GM12874 (cell line): Measurements from ENCODE around the gene CYP2W1.

Experiments
- TF ChIP-seq, protein P1 (sequence below): IDR thresholded peaks from 2 replicates; pipeline ENCODE4 v1.5.1; 2011; ENCODE audit warnings: low read depth, mild to moderate bottlenecking, control low read depth, low read length, moderate library complexity; ENCODE audit not compliant: insufficient read depth

The CYP2W1 gene

DNA sequence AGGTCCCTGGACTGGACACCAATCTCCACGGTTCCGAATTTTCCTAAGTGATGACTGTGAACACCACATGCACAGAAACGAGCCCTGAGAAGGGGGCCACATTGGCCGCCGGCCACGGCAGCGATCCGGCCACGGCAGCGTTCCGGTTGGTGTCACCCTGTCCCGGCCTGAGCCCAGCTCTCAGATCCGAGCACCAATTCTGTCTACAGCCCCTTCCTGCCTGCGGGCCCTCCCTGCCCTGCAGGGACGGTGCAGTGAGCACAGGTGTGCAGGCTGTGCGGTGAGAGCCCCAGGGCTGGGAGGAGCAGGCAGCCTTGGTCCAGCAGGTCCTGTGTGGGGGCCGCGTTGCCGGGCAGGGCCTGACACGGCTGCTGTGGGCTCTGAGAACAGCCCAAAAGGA is 31.7 kb downstream of the CYP2W1 start:
- TF ChIP-seq, protein P1, sequence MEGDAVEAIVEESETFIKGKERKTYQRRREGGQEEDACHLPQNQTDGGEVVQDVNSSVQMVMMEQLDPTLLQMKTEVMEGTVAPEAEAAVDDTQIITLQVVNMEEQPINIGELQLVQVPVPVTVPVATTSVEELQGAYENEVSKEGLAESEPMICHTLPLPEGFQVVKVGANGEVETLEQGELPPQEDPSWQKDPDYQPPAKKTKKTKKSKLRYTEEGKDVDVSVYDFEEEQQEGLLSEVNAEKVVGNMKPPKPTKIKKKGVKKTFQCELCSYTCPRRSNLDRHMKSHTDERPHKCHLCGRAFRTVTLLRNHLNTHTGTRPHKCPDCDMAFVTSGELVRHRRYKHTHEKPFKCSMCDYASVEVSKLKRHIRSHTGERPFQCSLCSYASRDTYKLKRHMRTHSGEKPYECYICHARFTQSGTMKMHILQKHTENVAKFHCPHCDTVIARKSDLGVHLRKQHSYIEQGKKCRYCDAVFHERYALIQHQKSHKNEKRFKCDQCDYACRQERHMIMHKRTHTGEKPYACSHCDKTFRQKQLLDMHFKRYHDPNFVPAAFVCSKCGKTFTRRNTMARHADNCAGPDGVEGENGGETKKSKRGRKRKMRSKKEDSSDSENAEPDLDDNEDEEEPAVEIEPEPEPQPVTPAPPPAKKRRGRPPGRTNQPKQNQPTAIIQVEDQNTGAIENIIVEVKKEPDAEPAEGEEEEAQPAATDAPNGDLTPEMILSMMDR = no peak

DNA sequence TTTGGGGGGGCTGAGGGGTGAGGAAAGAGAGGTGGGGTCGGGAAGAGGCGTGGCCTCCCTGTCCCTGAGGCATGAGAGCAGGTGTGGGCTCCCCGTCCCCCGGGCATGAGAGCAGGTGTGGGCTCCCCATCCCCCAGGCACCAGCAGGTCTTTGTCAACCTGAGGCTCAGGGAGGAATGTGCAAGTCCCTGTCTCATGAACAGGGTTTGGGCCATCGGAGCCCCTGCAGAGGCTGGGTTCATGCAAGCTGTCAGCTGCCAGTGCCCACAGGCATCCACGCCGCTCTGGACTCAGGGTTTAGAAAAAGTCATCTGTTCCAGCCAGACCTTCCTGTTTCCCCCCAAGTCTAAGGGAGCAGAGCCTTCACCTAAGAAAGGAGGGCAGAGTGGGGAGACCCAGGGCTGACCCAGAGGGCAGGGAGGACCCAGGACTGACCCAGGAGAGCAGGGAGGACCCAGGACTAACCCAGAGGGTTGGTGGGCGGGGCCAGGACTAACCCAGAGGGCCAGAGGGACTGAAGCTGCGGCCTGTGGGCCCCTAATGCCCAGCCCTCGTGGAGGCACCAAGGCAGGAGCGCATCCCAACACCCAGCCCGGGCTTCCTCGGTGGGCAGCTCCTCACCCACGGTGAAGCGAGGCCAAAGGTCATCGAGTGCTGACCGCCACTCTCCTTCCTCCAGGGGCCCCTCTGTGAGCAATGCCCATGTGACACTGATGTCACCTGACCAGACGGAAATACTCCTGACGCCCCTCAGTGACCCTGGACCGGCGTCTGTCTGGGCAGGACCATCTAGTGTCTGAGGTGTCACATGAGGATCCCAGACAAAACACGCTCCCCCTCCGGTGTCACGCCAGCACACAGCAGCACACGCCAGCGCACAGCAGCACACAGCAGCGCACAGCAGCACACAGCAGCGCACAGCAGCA is 32.5 kb downstream of the CYP2W1 start:
- TF ChIP-seq, protein P1 = no peak

GRCh38 chr7:1016577-1017531 is 33.9 kb downstream of the CYP2W1 start:
- TF ChIP-seq, protein P1 = no peak

DNA sequence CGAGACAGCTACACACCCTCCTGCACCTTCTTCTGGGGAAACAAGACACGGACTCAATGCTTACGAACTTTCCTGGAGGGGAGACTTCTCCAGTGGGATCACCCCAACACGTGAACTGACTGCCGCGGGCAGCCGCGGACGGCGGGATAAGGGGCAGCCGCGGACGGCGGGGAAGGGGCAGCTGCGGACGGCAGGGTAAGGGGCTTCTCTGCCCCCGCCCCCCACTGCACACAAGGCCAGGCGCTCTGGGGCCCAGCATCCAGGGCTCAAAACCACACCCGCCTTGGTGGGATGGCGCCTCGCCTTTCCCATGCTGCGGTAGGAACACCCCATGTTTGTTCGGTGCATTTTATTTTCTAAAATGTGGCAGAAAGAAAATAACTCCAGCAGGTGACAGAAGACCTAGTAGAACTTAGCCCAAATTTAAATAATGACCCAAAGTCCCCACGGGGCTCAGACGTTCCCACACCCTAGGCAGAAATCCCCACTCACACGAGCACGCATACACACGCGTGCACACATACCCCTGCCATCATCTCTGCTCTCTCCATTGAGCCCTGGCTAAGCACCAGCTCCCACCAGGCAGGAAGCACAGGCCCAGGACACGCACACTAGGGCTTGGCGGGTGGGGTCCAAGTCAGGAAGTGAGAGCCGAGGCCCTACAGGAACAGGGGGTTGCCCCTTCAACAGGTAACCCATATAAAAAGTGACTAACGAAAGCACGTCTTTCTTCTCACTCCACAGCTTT is 34.8 kb downstream of the CYP2W1 start:
- TF ChIP-seq, protein P1 = no peak

- TF ChIP-seq, protein P1 = no peak
Measured at GRCh38 chr7:1018334-1018695, 35.3 kb downstream of the CYP2W1 start.

- TF ChIP-seq, protein P1 = no peak
Measured at GRCh38 chr7:1019255-1019785, 36.3 kb downstream of the CYP2W1 start.
